GM18502 (cell line): Measurements from ENCODE around the gene CNTNAP2.

Experiments used
- ATAC-seq: cut with Tn5 transposase; IDR thresholded peaks from one replicate; pipeline ENCODE4 v1.9.1; 2021; ENCODE audit warnings: mild to moderate bottlenecking; ENCODE audit not compliant: unreplicated experiment, poor library complexity

The CNTNAP2 gene

GRCh38 chr7:146276888-146277287, 160.3 kb downstream of the CNTNAP2 start:
- ATAC-seq: no peak

- no peak for ATAC-seq
These were observed 168.8 kb downstream of the CNTNAP2 start for GRCh38 chr7:146285418-146285817.

GRCh38 chr7:146290746-146291145, 174.1 kb downstream of the CNTNAP2 start:
- ATAC-seq: no peak

DNA sequence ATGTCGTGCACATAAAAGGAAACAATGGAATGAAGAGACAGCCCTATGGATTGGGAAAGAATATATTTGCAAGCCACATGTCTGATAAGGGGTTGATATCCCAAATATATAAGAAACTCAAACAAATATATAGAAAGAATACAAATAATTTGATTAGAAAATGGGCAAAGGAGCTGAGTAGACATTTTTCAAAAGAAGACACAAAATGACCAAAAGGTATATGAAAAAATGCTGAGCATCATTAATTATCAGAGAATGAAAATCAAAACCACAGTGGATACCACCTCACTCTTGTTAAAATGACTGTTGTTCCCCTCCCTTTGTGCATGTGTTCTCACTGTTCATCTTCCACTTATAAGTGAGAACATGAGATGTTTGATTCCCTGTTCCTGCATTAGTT, 175.3 kb downstream of the CNTNAP2 start:
- ATAC-seq: no peak

- no peak for ATAC-seq
These were observed 179.4 kb downstream of the CNTNAP2 start for GRCh38 chr7:146296028-146296427.

- ATAC-seq: no peak
These were observed 198.4 kb downstream of the CNTNAP2 start for GRCh38 chr7:146314962-146315361.

- no peak for ATAC-seq
These were observed 203.0 kb downstream of the CNTNAP2 start for GRCh38 chr7:146319629-146320028.

- no peak for ATAC-seq
These were observed 204.7 kb downstream of the CNTNAP2 start for GRCh38 chr7:146321301-146321700.

DNA sequence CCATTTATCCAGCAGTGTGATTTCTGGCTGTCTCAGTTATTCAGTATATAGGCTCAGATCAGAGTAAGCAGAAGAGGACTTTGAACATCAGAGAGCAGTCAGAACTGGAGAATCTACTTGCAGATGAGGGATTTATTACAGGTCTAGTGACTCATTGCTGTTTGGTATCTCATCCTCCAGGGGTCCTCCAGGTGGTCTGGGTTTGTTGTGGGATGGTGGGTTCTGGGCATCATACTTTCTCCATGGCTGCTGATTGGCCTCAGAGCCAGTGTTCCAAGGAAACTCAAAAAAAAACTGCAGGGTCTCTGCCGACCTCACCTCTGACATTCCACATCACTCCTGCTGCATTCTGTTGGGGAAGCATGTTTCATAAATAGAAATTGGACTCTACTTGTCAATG, 214.8 kb downstream of the CNTNAP2 start:
- ATAC-seq: no peak

GRCh38 chr7:146345251-146345650, 228.7 kb downstream of the CNTNAP2 start:
- ATAC-seq: no peak

GRCh38 chr7:146346096-146346495, 229.5 kb downstream of the CNTNAP2 start:
- ATAC-seq: no peak

DNA sequence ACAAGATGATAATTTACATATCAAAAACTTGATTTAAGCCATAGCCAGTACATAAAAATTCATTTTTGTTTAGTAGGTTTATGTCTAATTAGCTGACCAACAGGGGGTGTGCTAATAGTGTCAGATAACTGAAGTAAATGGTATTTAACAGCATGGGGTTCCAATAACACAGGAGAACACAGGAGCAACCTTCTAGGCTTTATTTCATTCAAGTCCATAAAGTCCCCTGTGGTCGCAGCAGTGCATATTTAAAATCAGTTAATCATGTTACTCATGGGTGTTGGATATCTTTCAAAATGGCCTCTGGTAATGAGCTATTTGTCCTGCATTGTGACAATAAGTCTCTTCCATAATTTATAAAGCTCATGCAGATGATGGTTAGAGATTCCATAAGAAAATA, 238.6 kb downstream of the CNTNAP2 start:
- ATAC-seq: no peak

DNA sequence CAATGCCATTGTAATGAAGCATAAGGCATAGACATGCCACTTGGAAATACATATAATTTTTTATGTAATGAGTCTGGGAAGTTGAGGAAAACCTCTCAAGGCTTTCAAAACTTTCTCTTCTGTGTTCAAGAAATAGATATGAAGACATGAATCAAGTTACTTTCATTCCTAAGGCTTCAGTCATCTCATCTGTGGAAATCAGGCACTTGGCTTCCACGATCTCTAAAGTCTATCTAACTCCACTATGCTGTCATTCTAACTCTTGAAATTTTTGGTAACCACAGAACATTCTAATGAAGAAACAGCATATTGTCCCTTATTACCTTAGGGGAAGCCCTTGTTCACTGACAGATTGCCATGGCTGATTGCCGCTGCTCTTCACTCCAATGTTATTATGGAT, 242.6 kb downstream of the CNTNAP2 start:
- ATAC-seq: no peak

DNA sequence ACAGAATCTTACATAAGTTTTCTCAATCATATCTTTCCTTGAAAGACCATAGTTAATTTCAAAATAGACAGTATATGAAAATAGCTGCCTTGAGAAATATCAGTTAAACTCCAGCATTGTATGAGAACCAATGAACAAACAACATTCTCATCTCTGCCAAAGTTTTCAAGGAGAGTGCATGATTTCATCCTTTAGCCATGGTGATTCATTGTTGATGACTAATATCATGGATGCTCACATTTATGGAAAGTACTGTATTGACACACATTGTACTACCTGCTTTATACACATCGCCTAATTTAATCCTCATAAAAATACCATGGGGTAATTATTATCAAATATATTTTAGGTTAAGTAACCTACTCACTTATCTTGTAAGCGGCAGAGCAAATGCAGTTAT, 250.3 kb downstream of the CNTNAP2 start:
- ATAC-seq: no peak

DNA sequence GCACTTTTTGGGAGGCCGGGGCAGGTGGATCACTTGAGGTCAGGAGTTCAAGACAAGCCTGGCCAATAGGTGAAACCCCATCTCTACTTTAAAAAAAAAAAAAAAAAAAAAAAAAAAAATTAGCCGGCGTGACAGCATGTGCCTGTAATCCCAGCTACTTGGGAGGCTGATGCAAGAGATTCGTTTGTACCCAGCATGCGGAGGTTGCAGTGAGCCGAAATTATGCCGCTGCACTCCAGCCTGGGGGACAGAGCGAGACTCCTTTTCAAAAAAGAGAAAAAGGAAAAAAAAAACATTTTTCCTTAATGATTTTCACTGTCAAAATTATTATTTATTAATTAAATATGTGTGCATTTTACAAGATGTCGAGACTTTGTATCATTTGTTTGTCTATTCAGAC, 253.6 kb downstream of the CNTNAP2 start:
- ATAC-seq: no peak

GRCh38 chr7:146375170-146375569, 258.6 kb downstream of the CNTNAP2 start:
- ATAC-seq: no peak

GRCh38 chr7:146378196-146378595, 261.6 kb downstream of the CNTNAP2 start:
- ATAC-seq: no peak

- no peak for ATAC-seq
These were observed 270.5 kb downstream of the CNTNAP2 start for GRCh38 chr7:146387140-146387539.

- ATAC-seq: no peak
These were observed 272.3 kb downstream of the CNTNAP2 start for GRCh38 chr7:146388928-146389327.

DNA sequence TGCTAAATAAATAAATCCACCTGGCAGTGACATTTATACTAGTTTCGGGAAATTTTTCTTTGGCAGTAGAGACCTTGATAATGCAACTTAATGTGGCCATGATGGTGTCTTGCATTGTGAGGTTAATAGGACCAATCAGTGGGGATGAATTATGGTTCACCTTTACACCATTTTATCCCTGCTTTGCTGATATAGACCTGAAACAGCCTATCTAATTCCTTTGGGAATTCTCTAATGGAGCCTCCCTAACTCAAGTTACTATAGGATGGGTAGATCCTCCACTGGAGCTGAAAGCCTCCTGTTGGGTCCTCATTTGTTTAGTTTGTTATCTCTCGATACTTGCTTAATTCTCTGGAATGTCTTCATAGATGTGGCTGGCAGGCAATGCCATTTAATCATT, 276.7 kb downstream of the CNTNAP2 start:
- no peak for ATAC-seq

DNA sequence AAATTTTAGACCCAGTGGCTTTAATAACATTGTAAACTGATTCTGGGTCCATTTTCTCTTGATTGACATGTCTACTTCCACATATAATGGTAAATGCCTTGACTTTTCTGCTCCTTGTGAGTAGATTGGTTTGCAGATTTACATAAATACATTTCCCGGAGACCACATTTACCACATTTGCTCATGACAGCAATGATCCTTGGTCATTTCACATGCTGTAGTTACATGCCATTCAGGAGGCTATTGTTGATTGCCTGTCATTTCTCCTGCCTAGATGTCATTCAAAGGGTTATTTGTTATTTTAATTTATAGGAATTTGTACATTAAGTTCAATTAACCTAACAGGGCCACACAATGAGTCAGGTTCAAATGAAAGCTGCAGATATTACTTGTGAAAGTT, 280.5 kb downstream of the CNTNAP2 start:
- ATAC-seq: no peak

GRCh38 chr7:146401939-146402338, 285.3 kb downstream of the CNTNAP2 start:
- ATAC-seq: no peak

DNA sequence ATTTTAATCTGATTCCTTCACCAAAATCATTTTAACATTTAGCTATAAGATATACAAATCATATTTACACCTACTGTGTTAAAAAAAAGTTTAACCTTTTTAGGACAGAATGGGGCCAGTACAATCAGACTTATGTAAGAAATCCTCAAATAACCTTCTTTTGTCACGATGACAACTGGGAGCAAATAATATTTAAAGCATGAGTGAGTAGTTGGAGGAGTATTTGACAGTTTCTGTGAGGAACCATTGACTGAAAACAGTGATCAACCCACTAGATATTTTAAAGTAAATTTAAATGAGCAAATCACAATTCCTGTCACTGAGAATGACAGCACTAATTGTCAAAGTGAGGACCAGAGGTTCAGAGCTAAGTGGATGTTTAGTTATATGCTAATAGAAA, 289.1 kb downstream of the CNTNAP2 start:
- no peak for ATAC-seq
